Activated CD4-positive, CD25-positive, alpha-beta regulatory T cell treated with anti-CD3 and anti-CD28 coated beads, Interleukin-2, amount 50 U/mL, for 72 hours (primary cell): ENCODE data around the gene IDH1.
"Not testable (repeated sequence)": the region's sequence is repeated elsewhere in the genome, so short reads cannot be mapped to it uniquely, and the experiment has no call there.

Source experiments
- DNase-seq: peaks from one replicate; pipeline ENCODE4 v3.0.0; 2021

The IDH1 gene

GRCh38 chr2:208256192-208256782, 1.4 kb upstream of the IDH1 start:
- no peak for DNase-seq

- DNase-seq: no peak
Measured at GRCh38 chr2:208255557-208256106, 761 bp upstream of the IDH1 start.

- peak; percentile 76 for DNase-seq
Measured at GRCh38 chr2:208254118-208254870, 577 bp downstream of the IDH1 start.

- DNase-seq: no peak
Measured at GRCh38 chr2:208253600-208254117, 1.2 kb downstream of the IDH1 start.

DNA sequence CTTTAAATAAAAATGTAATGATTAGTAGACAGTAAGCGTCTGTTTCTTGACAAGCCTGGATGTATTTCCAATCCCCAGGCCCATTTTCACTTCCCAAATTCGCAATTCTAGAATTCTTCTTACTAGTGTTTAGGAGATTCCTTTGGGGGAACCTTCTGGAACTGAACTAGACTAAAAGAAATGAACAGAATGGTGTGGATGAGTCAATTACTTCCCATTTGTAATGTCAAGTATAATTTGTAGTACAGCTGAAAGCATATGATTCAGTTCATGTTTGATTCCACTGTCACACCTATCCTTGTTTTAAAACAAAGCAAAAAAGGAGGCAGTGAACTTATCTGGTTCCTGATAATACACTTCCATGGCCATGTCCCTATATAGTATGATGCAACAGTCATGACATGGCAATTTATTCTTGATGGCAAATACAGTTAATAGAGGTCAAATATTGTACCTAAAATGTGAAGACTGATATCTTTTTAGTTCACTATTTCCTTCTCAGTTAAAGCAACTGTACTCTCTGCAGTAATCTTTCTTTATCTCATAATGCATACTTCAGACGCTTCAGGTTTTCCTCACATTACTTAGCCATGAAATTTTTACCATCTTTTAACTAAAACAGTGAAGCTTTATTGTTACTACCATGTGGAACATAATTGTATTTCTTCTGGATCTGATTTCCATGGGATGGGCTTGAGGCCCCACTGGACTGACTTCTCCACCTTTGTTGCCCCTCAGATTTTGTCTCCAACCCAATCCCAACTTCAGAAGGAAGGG, 2.0 kb downstream of the IDH1 start:
- no peak for DNase-seq

GRCh38 chr2:208251098-208251497, 3.8 kb downstream of the IDH1 start:
- DNase-seq: no peak

DNA sequence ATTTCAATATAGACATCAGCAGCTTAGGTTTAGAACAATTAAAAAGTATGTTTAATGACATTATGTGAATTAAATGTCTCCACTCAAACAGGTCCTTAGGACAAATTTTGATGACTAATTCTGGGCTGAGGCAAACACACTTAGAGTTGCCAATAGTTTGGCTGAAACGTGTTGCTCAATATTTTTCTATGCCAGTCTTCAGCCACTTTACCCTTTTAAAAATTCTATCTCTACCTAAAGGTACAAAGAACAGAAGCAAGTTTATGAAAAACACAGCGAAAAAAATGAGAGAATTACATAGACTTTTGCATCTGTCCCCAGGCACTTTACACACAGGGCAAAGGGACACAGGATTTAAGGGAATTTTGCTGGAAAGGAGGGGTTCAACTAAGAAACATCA, 4.5 kb downstream of the IDH1 start:
- no peak for DNase-seq

DNA sequence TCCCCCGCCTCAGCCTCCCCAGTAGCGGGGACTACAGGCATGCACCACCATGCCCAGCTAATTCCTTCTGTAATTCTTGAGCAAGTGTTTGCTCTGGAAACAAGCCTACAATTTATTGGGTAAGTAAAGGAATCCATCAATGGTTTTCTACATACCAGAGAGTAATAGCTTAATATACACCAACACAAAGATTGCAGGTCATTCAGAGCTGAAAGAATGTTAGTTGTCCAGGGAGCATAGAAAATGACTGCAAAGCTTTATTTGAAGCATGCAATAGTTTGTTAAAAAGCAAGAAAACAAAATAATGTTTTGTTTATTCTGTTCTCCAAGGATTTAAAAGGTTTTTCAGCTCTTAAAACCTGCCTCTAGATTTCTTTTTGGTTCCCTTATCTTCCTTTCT, 5.6 kb downstream of the IDH1 start:
- DNase-seq: no peak

- no peak for DNase-seq
Measured at GRCh38 chr2:208248601-208249000, 6.3 kb downstream of the IDH1 start.

- DNase-seq: no peak
Measured at GRCh38 chr2:208245746-208246145, 9.1 kb downstream of the IDH1 start.

DNA sequence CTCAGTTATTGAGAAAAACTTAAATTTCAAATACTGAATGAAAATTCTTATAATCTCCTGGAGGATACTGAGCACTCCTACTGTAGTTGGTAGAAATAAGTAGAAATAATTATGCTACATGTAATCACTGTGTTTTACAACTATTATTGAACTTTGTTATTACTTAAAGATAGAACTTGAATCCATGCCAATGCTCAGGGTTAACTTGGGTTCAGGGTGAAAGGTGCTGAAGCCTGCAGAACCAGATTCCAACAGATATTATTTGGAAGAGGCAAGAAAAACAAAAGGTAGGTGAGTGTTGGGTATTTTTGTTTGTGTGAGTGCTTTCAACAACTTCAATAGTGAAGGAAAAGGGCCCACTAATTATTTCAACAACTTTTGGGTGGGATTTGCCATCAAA, 10.4 kb downstream of the IDH1 start:
- no peak for DNase-seq

GRCh38 chr2:208240619-208241209, 14.2 kb downstream of the IDH1 start:
- no peak for DNase-seq

DNA sequence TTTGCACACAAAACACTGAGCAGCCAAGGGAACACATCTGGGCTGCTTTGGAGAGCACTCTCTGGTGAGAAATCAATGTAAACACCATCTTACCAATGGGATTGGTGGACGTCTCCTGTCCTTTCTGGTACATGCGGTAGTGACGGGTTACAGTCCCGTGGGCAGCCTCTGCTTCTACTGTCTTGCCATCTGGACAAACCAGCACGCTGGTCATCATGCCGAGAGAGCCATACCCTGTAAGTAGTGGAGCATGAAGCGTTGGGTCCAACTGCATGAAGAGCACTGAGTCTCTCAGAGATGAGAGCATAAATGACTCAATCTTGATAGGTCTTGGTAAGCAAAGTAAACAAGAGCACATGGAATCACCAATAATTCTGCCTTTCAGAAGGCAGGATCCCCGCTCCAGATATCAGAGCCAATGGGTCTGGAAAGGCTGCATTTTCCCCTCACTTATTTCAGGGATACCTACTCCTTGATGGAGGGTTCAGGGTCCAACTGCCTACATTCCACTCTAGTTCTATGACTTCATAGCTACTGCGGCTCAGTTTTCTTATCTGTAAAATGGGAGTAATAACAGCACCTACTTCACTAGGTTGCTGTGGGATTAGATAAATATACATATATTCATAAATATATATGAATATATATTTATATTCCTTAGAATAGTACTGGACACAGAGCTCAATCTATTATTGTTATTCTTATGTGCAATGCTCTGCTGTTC, 14.9 kb downstream of the IDH1 start:
- DNase-seq: no peak

DNA sequence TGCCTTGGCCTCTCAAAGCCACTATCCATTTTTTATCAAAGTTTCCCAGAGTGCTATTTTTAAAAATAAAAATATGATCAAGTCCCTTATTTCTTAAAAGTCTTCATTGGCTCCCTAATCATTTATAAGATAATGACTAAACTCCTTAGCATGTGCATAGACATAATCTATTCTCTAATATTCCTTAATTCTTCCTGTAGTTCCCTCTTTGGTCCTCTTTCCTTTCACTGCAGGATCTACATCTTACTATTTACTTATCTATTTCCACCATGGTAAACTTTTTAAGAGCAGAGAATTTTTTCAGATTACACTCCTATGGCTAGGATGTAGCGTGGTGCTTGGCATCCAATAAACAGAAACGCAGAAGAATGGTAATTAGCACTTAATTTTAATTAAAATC, 19.0 kb downstream of the IDH1 start:
- no peak for DNase-seq

DNA sequence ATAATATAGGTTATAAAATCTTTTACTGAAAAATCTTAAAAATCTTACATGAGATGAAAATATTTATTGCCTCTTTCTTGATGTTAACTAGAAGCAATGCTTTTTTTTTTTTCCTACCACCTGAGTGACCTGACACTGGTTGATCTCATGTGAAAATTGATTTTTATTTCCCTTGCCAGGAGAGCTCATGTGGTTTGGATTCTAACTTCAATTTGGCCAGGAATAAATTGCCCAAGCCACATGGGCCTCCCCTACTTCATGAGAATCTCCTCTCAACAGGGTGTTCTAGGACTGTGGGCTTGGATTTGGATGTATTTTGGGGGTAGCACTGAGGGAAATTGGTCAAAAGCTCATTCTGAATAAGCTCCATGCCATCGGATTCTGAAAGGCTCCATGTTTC, 20.1 kb downstream of the IDH1 start:
- no peak for DNase-seq

DNA sequence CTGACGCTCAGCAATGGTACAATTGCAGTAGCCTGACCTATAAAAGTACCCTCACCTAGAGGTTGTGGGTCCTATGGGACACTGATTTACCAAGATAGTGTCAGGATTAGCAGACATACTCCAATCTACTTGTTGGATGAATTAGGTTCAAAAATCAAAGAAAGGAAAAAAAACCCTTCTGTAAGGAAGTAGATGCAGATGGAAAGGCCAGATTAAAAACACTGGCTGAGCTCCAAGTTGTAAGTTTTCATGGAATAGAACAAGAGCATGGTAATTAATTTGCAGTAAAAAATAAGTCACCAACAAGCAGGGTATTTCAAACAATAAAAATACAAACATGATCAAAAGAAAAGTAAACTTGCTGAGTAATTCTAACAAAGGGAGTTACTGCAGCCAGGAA, 26.4 kb downstream of the IDH1 start:
- DNase-seq: no peak

GRCh38 chr2:208227581-208228232, 27.2 kb downstream of the IDH1 start:
- DNase-seq: no peak

DNA sequence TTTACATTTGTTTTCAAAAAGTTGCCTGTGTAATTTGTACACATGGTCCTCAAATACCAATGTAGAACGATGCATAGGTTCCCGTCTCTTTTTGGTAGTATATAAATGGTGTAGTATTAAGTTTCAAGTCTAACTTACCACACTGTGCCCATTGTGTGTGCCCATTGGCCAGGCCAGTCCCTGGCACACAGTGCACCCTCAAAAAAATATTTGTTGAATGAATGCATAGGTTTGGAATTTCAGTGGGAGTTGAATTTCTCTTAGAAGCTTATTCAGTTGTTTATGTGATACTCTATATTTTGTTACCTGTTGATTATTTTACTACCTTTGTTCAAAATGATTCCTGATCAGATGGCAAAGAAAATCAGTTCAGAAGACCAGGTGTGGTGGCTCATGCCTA, 30.1 kb downstream of the IDH1 start:
- DNase-seq: no peak

- no peak for DNase-seq
Measured at GRCh38 chr2:208222351-208222750, 32.5 kb downstream of the IDH1 start.

DNA sequence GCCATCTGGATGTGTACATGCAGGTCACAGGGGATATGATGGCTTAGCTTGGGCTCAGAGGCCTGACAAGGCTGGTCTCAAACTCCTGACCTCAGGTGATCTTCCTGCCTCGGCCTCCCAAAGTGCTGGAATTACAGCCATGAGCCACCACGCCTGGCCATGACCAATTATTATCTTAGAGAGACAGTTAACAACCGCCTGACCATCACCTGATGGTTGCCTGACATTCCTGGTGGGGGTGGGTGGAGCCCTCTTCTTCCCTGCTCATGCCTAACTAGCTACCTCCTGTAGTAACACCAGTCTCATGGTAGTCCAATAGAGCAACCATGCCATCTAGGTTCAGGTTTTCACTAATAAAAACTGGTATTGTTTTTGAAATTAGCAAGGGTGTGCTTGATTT, 33.0 kb downstream of the IDH1 start:
- DNase-seq: not testable (repeated sequence)

DNA sequence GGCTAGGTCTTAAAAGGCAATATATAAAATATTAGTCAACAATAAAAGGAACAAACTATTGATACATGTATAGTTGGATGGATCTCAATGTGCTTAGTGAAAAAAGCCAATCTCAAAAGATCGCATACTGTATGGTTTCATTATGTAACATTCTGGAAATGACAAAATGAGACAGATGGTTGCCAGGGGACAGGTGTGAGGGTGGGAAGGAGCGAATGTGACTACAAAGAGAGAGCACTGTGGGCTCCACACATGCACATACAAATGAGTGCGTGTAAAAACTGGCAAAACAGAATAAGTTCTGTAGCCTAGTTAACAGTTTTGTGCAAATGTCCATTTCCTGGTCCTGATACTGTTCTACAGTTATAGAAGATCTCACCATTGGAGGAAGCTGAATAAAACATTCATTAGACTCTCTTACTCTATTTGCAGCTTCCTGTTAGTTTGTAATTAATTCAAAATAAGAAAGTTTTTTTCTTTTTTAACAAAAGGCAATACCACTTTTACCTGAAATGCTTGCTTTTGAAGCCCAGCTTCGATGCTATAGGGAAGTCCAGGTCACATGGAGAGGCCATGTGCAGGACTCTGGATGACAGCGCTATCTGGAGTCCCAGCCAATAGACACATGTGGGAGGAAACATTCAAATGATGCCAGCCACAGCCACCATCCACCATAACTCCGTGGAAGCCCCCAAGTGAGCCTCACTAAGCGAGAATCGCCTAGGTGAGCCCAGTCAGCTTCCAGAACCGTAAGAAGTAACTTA, 44.0 kb downstream of the IDH1 start:
- no peak for DNase-seq
